Measurements from ENCODE around the gene DNMT3A. TPM values are rescaled to one million over a fixed set of nuclear protein-coding genes. Genes with fewer than 3 reads are reported as not detected.

DNMT3A gene
- total and polyA plus RNA-seq, 3 donors from 2014 or later = 15.5 to 36.3 (median 36.3) TPM

DNA sequence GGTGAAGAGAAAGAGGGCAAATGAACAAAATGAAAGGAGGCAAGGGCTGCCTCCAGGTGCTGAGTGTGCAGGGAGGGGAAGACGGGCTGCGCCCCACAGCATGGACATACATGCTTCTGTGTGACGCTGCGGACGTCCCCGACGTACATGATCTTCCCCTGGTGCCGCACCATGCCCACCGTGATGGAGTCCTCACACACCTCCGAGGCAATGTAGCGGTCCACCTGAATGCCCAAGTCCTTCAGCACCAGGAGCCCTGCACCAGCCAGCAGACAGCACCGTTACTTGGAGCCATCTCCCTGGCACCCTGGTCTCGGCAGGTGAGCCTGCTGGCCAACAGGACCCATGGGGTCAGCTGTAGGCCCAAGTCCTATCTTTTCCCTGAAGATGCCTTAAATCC is 100.3 kb downstream of the DNMT3A start:
- intact Hi-C loops (cut with DNase I; ENCODE audit: low total_unique reads) = no loop called here

GRCh38 chr2:25240636-25241035 is 101.1 kb downstream of the DNMT3A start:
- Histone ChIP-seq H3K4me1 (peaks cover 11% of the 10 kb centered on the region), H3K36me3 (ENCODE audit: low read depth, missing control alignments) (no peaks in the 10 kb centered on the region), H3K9me3 (no peaks in the 10 kb centered on the region), H3K4me3 (no peak overlapping the region), H3K27me3 (no peaks in the 10 kb centered on the region), H3K27ac (no peak overlapping the region)
- DNase-seq = no peak
- WGBS, 2 donors = 63 to 82% methylated on average over 8 to 9 of the region's 9 CpGs
- TF ChIP-seq POLR2A (IDR thresholded peaks at IDR 0.05) (no peak), CTCF (IDR thresholded peaks at IDR 0.05) (no peak)
- intact Hi-C loops (cut with DNase I; ENCODE audit: low total_unique reads) = no loop called here

More for the DNA sequence above, 100.3 kb downstream of the DNMT3A start:
- DNase-seq = no peak
- Histone ChIP-seq H3K36me3 (ENCODE audit: low read depth, missing control alignments) (no peaks in the 10 kb centered on the region), H3K9me3 (no peaks in the 10 kb centered on the region), H3K27me3 (no peaks in the 10 kb centered on the region), H3K4me3 (no peak overlapping the region), H3K27ac (no peak overlapping the region), H3K4me1 (peaks cover 11% of the 10 kb centered on the region)
- WGBS, 2 donors = 96 to 97% methylated on average over 13 of the region's 13 CpGs
- no peak for TF ChIP-seq CTCF (IDR thresholded peaks at IDR 0.05)
- TF ChIP-seq POLR2A (IDR thresholded peaks at IDR 0.05) = no peak

DNA sequence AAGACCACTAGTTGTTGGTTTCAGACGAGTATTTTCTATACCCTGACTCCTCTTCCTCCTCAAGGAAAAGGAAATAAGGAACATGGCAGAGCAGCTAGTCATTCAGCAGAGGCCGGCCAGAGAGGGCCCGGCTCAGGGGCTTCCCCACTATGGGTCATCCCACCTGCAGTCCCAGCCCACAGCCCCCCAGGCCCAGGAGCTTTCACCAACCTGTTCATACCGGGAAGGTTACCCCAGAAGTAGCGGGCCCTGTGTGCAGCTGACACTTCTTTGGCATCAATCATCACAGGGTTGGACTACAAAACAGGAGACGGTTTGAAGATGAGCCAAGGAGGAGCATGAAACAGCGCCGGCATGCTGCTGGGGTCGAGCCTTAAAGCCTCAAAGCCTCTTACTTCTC is 102.8 kb downstream of the DNMT3A start:
- Histone ChIP-seq H3K36me3 (ENCODE audit: low read depth, missing control alignments) (no peaks in the 10 kb centered on the region), H3K4me3 (no peak overlapping the region), H3K4me1 (peaks cover 11% of the 10 kb centered on the region), H3K27me3 (no peaks in the 10 kb centered on the region), H3K27ac (no peak overlapping the region), H3K9me3 (no peaks in the 10 kb centered on the region)
- no peak for DNase-seq
- intact Hi-C loops (cut with DNase I; ENCODE audit: low total_unique reads) = no loop called here
- WGBS, 2 donors = 89% methylated on average over 9 of the region's 9 CpGs
- TF ChIP-seq POLR2A (IDR thresholded peaks at IDR 0.05) (no peak), CTCF (IDR thresholded peaks at IDR 0.05) (no peak)

DNA sequence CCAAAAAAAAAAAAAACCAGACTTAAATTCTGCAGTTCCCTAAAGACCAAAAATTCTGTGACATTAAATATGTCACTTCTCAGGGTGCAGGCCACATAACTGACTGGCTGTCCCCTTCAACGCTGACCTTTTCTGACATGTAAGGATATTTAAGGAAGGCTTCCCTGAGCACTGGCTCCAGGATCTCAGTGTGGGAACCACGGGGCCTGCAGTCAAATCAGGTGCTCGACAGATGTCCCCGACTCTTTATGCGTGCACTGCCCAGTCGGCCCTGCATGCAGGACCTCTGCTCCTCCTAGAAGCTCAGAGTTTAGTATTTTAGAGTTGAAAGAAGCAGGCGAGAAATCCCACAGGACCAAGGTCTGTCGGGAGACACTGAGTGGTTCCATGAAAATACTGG is 104.0 kb downstream of the DNMT3A start:
- no peak overlapping the region for H3K27ac ChIP-seq
- intact Hi-C loops (cut with DNase I; ENCODE audit: low total_unique reads) = no loop called here
- H3K4me3 ChIP-seq = no peak overlapping the region
- H3K27me3 ChIP-seq = no peaks in the 10 kb centered on the region
- no peaks in the 10 kb centered on the region for H3K36me3 ChIP-seq (ENCODE audit: low read depth, missing control alignments)
- TF ChIP-seq CTCF (IDR thresholded peaks at IDR 0.05) (no peak), POLR2A (IDR thresholded peaks at IDR 0.05) (no peak)
- no peak for DNase-seq
- WGBS, 2 donors = 76 to 82% methylated on average over 8 of the region's 8 CpGs
- H3K9me3 ChIP-seq = no peaks in the 10 kb centered on the region
- H3K4me1 ChIP-seq = peaks cover 11% of the 10 kb centered on the region

GRCh38 chr2:25236736-25237135 is 105.0 kb downstream of the DNMT3A start:
- intact Hi-C loops (cut with DNase I; ENCODE audit: low total_unique reads) = no loop called here
- WGBS, 2 donors = 50 to 65% methylated on average over 8 of the region's 8 CpGs

More at GRCh38 chr2:25236736-25237135, 105.0 kb downstream of the DNMT3A start:
- H3K4me1 ChIP-seq = peaks cover 11% of the 10 kb centered on the region
- no peak overlapping the region for H3K4me3 ChIP-seq
- H3K27me3 ChIP-seq = no peaks in the 10 kb centered on the region
- no peaks in the 10 kb centered on the region for H3K36me3 ChIP-seq (ENCODE audit: low read depth, missing control alignments)
- H3K27ac ChIP-seq = no peak overlapping the region
- peak; percentile 86 for DNase-seq
- TF ChIP-seq POLR2A (IDR thresholded peaks at IDR 0.05) = no peak
- TF ChIP-seq CTCF (IDR thresholded peaks at IDR 0.05) = no peak
- no peaks in the 10 kb centered on the region for H3K9me3 ChIP-seq

All from testis (tissue), 3 donors.